Omental fat pad (tissue), 4 donors: Measurements from ENCODE around the gene SFI1. TPM values are rescaled to one million over a fixed set of nuclear protein-coding genes. Genes with fewer than 3 reads are reported as not detected.

Source experiments
- ATAC-seq: fragments of 150-250 bp; one replicate; pipeline ENCODE4 v1.9.1; 2016; ENCODE audit warnings: mild to moderate bottlenecking, moderate library complexity; ENCODE audit not compliant: low FRiP score
- DNase-seq: peaks from one replicate; pipeline ENCODE4 v3.0.0-alpha.2; 2019; ENCODE audit warnings: low spot score
- CTCF ChIP-seq, 3 donors: fragments of 450-650 bp; IDR thresholded peaks; one replicate each; pipeline ENCODE4 v1.5.1; 2016 to 2017; ENCODE audit warnings: antibody characterized with exemption in 3 of 3, mild to moderate bottlenecking in 3 of 3, moderate library complexity in 2 of 3
- small RNA-seq: library from RNA; depleted of rRNA; stranded (forward); fragments of <200 nt; gene quantifications from one replicate; pipeline ENCODE3, GENCODE V24; 2016
- total RNA-seq, 4 donors: library from RNA; depleted of rRNA; stranded (reverse); fragments of >200 nt; gene quantifications; one replicate each; pipeline ENCODE4 v1.1.0, GENCODE V29; 2016

Gene SFI1
- total RNA-seq, 4 donors from 2014 or later: 8.8 to 19.9 (median 18.8) TPM

- ATAC-seq: peak; percentile 84
- peak; percentile 89 for DNase-seq
- TF ChIP-seq CTCF (IDR thresholded peaks at IDR 0.05): no peak
Observed at GRCh38 chr22:31661851-31662667, 165.7 kb downstream of the SFI1 start, which contains the start of gene PISD. Gene PISD (minus strand): TSS chr22:31662215. CDS start chr22:31662208, 7 bp downstream.

GRCh38 chr22:31662668-31663037, 166.3 kb downstream of the SFI1 start:
- TF ChIP-seq CTCF (IDR thresholded peaks at IDR 0.05): no peak
- DNase-seq: no peak
- ATAC-seq: no peak

Small RNAs within 50 kb of the gene (small RNA-seq; reads per million reads assigned to genes)
- gene AL096701.2 (not detected), gene RNU6-28P (not detected)

Other genes with a start within 250 kb of the SFI1 start
- 10 to 100 TPM; 32.8 to 61.2 (median 47.1) TPM for gene PIK3IP1, start 204.0 kb upstream of the SFI1 start, total RNA-seq
- 10 to 100 TPM; 10.8 to 15.4 (median 14.8) TPM for gene PATZ1, start 150.2 kb upstream of the SFI1 start, total RNA-seq
- 10 to 100 TPM; 59.1 to 88.7 (median 69.2) TPM for gene DRG1, start 96.9 kb upstream of the SFI1 start, total RNA-seq
- gene EIF4ENIF1, start 6.7 kb upstream of the SFI1 start, total RNA-seq: 10 to 100 TPM in 3 of 4 donors, 1 to 10 TPM in 1; 9.5 to 20.5 (median 16.6) TPM
- 100 to 1,000 TPM in 3 of 4 donors, 10 to 100 TPM in 1; 55.2 to 165 (median 122) TPM for gene PISD, start 165.7 kb downstream of the SFI1 start, total RNA-seq